Vagina (tissue), 2 donors: Measurements from ENCODE around the gene IL17RC. TPM values are rescaled to one million over a fixed set of nuclear protein-coding genes. Genes with fewer than 3 reads are reported as not detected.

ENCODE experiments used
- DNase-seq, 2 donors: peaks; one replicate each; pipeline ENCODE4 v3.0.0-alpha.2; 2017; ENCODE audit errors: extremely low spot score in 2 of 2
- H3K27ac ChIP-seq: fragments of 200-600 bp; sonication (generic); one replicate; pipeline ENCODE4 v1.5.1; 2019
- H3K27me3 ChIP-seq: fragments of 200-600 bp; sonication (generic); one replicate; pipeline ENCODE4 v1.5.1; 2019
- H3K36me3 ChIP-seq, 2 donors: fragments of 200-600 bp; sonication (generic); one replicate each; pipeline ENCODE4 v1.5.1; 2017 to 2019
- H3K4me1 ChIP-seq: fragments of 200-600 bp; sonication (generic); one replicate; pipeline ENCODE4 v1.5.1; 2019
- H3K4me3 ChIP-seq, 2 donors: fragments of 200-600 bp; sonication (generic); 1 replicate in 1 of 2; 2 replicates in 1 of 2; pipeline ENCODE4 v1.5.1; 2016 to 2019
- H3K9me3 ChIP-seq: fragments of 200-600 bp; sonication (generic); one replicate; pipeline ENCODE4 v1.5.1; 2019
- POLR2A ChIP-seq, 2 donors: fragments of 450-650 bp; IDR thresholded peaks; one replicate each; pipeline ENCODE4 v1.6.1; 2017; ENCODE audit warnings: antibody characterized with exemption in 2 of 2, mild to moderate bottlenecking in 2 of 2, moderate library complexity in 2 of 2
- POLR2AphosphoS5 ChIP-seq, 2 donors: sonication (generic); formaldehyde crosslinking; IDR thresholded peaks; one replicate each; pipeline ENCODE4 v1.9.0; 2017; ENCODE audit warnings: antibody characterized with exemption in 2 of 2, mild to moderate bottlenecking in 2 of 2, low read depth in 1 of 2; ENCODE audit not compliant: insufficient read depth in 1 of 2
- intact Hi-C: fragments of 100-400 bp; cut with DNase I; formaldehyde crosslinking; loops from one replicate; pipeline ENCODE4 v1.15.1; 2023
- total RNA-seq: library from RNA; depleted of rRNA; stranded (reverse); fragments of >200 nt; gene quantifications from one replicate; pipeline ENCODE4 v1.2.3, GENCODE V29; 2016
- TF ChIP-seq, protein P1 (sequence below), 3 experiments: fragments of 450-650 bp in 2 of 3; fragments of 200-600 bp in 1 of 3; sonication (generic) in 1 of 3; IDR thresholded peaks; one replicate each; pipeline ENCODE4 v1.5.1; 2017 to 2019; ENCODE audit warnings: antibody characterized with exemption in 3 of 3, mild to moderate bottlenecking in 2 of 3, moderate library complexity in 2 of 3

Gene IL17RC
- total RNA-seq, 1 donor from 2014 or later = 66.3 TPM

DNA sequence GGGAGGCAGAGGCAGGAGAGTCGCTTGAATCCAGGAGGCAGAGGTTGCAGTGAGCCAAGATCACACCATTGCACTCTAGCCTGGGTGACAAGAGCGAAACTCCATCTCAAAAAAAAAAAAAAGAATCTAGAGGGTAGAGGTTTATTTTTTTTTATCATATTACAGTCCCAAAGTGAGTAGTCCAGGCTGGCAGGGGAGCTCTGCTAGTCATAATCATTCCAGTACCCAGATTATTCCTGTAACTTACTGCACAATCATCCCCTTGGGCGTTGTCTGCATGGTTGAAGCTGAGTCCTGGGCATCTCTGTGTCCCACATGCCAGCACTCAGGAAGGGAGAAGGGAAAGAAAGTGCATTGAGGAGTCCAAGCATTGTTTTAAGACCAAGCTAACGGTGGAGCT, 25.3 kb downstream of the IL17RC start:
- TF ChIP-seq, protein P1, sequence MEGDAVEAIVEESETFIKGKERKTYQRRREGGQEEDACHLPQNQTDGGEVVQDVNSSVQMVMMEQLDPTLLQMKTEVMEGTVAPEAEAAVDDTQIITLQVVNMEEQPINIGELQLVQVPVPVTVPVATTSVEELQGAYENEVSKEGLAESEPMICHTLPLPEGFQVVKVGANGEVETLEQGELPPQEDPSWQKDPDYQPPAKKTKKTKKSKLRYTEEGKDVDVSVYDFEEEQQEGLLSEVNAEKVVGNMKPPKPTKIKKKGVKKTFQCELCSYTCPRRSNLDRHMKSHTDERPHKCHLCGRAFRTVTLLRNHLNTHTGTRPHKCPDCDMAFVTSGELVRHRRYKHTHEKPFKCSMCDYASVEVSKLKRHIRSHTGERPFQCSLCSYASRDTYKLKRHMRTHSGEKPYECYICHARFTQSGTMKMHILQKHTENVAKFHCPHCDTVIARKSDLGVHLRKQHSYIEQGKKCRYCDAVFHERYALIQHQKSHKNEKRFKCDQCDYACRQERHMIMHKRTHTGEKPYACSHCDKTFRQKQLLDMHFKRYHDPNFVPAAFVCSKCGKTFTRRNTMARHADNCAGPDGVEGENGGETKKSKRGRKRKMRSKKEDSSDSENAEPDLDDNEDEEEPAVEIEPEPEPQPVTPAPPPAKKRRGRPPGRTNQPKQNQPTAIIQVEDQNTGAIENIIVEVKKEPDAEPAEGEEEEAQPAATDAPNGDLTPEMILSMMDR (IDR thresholded peaks at IDR 0.05) = no peak
- TF ChIP-seq POLR2A (IDR thresholded peaks at IDR 0.05) (no peak), POLR2AphosphoS5 (IDR thresholded peaks at IDR 0.05; ENCODE audit: insufficient read depth in 1 of 2, low read depth in 1 of 2) (no peak)
- Histone ChIP-seq H3K9me3 (no peaks in the 10 kb centered on the region), H3K27ac (no peak overlapping the region), H3K27me3 (no peaks in the 10 kb centered on the region), H3K4me1 (peaks cover 10% of the 10 kb centered on the region), H3K4me3 (no peak overlapping the region), H3K36me3 (peaks cover 0 to 30% of the 10 kb centered on the region in 2 donors)
- DNase-seq = no peak
- intact Hi-C loops = no loop called here

GRCh38 chr3:9942934-9943690, 26.2 kb downstream of the IL17RC start:
- DNase-seq = no peak
- Histone ChIP-seq H3K4me1 (peaks cover 18% of the 10 kb centered on the region), H3K9me3 (no peaks in the 10 kb centered on the region), H3K36me3 (peaks cover 0 to 21% of the 10 kb centered on the region in 2 donors), H3K27ac (no peak overlapping the region), H3K4me3 (no peak overlapping the region), H3K27me3 (no peaks in the 10 kb centered on the region)
- intact Hi-C loops = no loop called here
- TF ChIP-seq POLR2A (IDR thresholded peaks at IDR 0.05) (no peak), POLR2AphosphoS5 (IDR thresholded peaks at IDR 0.05; ENCODE audit: insufficient read depth in 1 of 2, low read depth in 1 of 2) (no peak)
- TF ChIP-seq, protein P1 (IDR thresholded peaks at IDR 0.05) = no peak

GRCh38 chr3:9944271-9944670, 27.4 kb downstream of the IL17RC start:
- H3K36me3 ChIP-seq = peaks cover 0 to 17% of the 10 kb centered on the region in 2 donors
- H3K4me1 ChIP-seq = peaks cover 25% of the 10 kb centered on the region
- intact Hi-C loops = no loop called here
- DNase-seq = no peak
- no peak for TF ChIP-seq POLR2A (IDR thresholded peaks at IDR 0.05)
- no peak for TF ChIP-seq POLR2AphosphoS5 (IDR thresholded peaks at IDR 0.05; ENCODE audit: insufficient read depth in 1 of 2, low read depth in 1 of 2)
- TF ChIP-seq, protein P1 (IDR thresholded peaks at IDR 0.05) = no peak
- no peaks in the 10 kb centered on the region for H3K27me3 ChIP-seq
- no peak overlapping the region for H3K4me3 ChIP-seq
- no peak overlapping the region for H3K27ac ChIP-seq
- no peaks in the 10 kb centered on the region for H3K9me3 ChIP-seq

DNA sequence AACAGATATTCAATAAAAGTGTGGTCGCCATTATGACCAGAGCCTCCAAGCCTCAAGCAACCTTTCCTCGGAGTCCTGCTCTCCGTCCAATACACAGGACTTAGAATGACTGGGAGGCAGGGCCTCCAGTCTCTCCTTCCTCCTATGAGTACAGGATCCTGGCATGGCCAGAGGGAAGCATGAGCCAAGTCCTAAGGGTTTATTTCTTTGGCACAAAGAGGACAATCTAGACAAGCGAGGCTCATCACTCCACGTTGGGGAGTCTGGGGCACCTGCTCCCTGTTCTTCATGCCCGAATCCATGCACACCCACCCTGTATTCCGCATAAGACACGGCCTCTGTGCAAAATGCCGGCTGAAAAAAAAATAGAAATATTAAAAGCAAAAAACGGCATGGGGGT, 28.5 kb downstream of the IL17RC start:
- Histone ChIP-seq H3K27me3 (no peaks in the 10 kb centered on the region), H3K9me3 (no peaks in the 10 kb centered on the region), H3K4me1 (peaks cover 25% of the 10 kb centered on the region), H3K4me3 (peak overlapping the region in 1 of 2 donors; percentile 59), H3K36me3 (peaks cover 0 to 17% of the 10 kb centered on the region in 2 donors), H3K27ac (no peak overlapping the region)
- TF ChIP-seq POLR2A (IDR thresholded peaks at IDR 0.05) = no peak
- TF ChIP-seq POLR2AphosphoS5 (IDR thresholded peaks at IDR 0.05; ENCODE audit: insufficient read depth in 1 of 2, low read depth in 1 of 2) = no peak
- TF ChIP-seq, protein P1 (IDR thresholded peaks at IDR 0.05) = no peak
- no peak for DNase-seq
- intact Hi-C loops = no loop called here
